ENCODE measurements around the gene LRPAP1. TPM values are rescaled to one million over a fixed set of nuclear protein-coding genes. Genes with fewer than 3 reads are reported as not detected.
A peak's percentile ranks its signal among the peaks of the same experiment; 100 is the strongest.

The LRPAP1 gene
- total RNA-seq, 2 donors from 2014 or later = 82.5 to 93.9 TPM

DNA sequence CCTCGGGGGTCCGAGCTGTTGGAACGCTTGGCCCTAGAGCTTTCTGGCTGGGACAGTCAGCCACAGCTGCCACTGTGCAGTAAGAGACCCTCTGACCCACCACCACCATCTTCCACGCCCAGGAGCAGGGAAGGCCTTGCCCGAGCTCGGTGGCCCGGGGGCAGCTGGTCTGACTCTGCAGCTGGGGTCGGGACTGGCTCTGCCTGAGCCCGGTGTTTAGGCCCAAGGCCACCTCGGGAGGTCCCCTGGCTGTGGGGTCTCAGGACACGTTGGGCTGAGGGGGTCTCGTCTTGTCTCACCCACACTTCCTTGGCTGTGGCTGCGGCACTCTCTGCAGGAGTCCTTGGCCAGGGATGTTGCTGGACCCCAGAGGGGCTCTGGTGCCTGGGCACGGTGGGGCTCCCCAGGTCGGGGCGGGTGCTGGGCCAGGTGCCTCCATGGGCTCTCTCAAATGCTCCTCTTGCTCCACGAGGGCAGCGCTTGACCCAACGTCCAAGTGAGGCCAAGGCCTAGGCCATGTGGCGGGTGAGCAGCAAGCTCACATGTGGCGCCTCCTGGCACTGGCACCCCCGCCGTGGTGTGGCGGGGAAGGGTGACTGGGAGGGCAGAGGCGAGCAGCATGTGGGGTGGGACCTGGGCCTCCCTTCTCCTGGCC, 46.2 kb downstream of the LRPAP1 start:
- H3K36me3 ChIP-seq (replicated peaks in 1 of 2; ENCODE audit: insufficient read depth in 1 of 2, low read depth in 2 of 2) = no peaks in the 10 kb centered on the region
- DNase-seq (no peak), ATAC-seq (no peak)
- no peak overlapping the region for H3K4me3 ChIP-seq
- intact Hi-C loops (cut with DNase I) = no loop called here
- H3K9me3 ChIP-seq = no peaks in the 10 kb centered on the region
- TF ChIP-seq, protein P1, sequence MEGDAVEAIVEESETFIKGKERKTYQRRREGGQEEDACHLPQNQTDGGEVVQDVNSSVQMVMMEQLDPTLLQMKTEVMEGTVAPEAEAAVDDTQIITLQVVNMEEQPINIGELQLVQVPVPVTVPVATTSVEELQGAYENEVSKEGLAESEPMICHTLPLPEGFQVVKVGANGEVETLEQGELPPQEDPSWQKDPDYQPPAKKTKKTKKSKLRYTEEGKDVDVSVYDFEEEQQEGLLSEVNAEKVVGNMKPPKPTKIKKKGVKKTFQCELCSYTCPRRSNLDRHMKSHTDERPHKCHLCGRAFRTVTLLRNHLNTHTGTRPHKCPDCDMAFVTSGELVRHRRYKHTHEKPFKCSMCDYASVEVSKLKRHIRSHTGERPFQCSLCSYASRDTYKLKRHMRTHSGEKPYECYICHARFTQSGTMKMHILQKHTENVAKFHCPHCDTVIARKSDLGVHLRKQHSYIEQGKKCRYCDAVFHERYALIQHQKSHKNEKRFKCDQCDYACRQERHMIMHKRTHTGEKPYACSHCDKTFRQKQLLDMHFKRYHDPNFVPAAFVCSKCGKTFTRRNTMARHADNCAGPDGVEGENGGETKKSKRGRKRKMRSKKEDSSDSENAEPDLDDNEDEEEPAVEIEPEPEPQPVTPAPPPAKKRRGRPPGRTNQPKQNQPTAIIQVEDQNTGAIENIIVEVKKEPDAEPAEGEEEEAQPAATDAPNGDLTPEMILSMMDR (IDR thresholded peaks at IDR 0.05) = no peak
- no peak for TF ChIP-seq POLR2A (IDR thresholded peaks at IDR 0.05)
- no peak overlapping the region for H3K27ac ChIP-seq
- no peaks in the 10 kb centered on the region for H3K27me3 ChIP-seq
- 82 to 89% methylated on average over 10 to 24 of the region's 25 CpGs for WGBS, 2 donors
- H3K4me1 ChIP-seq = peaks cover 14% of the 10 kb centered on the region

- 53 to 66% methylated on average over 15 to 36 of the region's 36 CpGs for WGBS, 2 donors
- Histone ChIP-seq H3K9me3 (no peaks in the 10 kb centered on the region), H3K27me3 (no peaks in the 10 kb centered on the region), H3K4me1 (peaks cover 20% of the 10 kb centered on the region), H3K27ac (no peak overlapping the region), H3K36me3 (replicated peaks in 1 of 2; ENCODE audit: insufficient read depth in 1 of 2, low read depth in 2 of 2) (no peaks in the 10 kb centered on the region), H3K4me3 (no peak overlapping the region)
- DNase-seq (no peak), ATAC-seq (no peak)
- intact Hi-C loops (cut with DNase I) = no loop called here
- TF ChIP-seq POLR2A (IDR thresholded peaks at IDR 0.05) = no peak
- TF ChIP-seq, protein P1 (IDR thresholded peaks at IDR 0.05) = no peak
Observed at GRCh38 chr4:3485011-3485791, 47.0 kb downstream of the LRPAP1 start.

DNA sequence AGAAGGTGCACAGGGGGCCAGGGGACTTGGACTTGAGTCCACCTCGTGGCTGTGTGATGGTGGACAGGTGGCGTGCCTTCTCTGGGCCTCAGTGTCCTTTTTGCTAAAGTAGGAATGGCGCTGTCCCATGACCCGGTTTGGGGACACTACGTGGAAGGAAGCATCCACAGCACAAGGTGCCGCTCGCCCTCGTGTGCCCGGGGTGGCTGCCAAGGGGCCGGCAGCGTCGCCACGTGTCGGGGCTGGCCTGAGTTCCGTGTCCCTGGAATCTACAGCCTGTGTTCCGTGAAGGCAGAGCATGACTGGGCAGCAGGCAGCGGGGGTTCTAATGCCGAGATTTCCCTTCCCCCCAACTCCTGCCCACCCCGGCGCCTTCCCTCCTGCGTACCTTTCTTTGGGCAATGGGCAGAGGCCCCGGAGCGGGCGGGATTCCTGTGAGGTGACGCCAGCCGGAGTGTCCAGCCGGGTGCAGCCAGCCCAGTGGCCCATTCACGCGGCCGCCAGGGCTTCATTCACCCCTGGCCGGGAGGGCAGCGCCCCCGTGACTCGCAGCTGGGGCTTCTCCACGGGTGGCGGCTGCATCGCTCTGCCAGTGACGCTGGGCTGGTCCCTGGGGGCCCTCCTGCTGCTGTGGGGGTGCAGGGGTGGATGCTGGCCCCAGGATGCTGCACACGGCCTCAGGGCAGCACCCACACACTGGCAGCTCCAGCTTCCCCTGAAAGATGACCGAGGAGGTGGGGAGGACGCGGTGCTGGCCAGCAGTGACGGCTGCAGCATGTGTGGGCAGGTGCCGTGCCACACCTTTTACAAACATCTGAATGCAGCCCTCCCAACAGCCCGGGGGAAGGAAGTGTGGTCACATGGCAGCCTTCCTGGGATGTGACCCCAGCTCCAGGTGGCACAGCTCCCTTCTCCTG, 47.9 kb downstream of the LRPAP1 start:
- H3K4me1 ChIP-seq = peaks cover 22% of the 10 kb centered on the region
- intact Hi-C loops (cut with DNase I) = no loop called here
- TF ChIP-seq, protein P1 (IDR thresholded peaks at IDR 0.05) = no peak
- TF ChIP-seq POLR2A (IDR thresholded peaks at IDR 0.05) = peak in 1 of 3 donors; percentile 14
- H3K4me3 ChIP-seq = no peak overlapping the region
- H3K27me3 ChIP-seq = no peaks in the 10 kb centered on the region
- no peaks in the 10 kb centered on the region for H3K36me3 ChIP-seq (replicated peaks in 1 of 2; ENCODE audit: insufficient read depth in 1 of 2, low read depth in 2 of 2)
- 66 to 77% methylated on average over 15 to 43 of the region's 45 CpGs for WGBS, 2 donors
- H3K27ac ChIP-seq = peak overlapping the region in 1 of 4 donors; percentile 16
- H3K9me3 ChIP-seq = no peaks in the 10 kb centered on the region
- DNase-seq = peak in 3 of 4 donors; percentile 25 to 50 (median 39)
- ATAC-seq = peak; percentile 39

DNA sequence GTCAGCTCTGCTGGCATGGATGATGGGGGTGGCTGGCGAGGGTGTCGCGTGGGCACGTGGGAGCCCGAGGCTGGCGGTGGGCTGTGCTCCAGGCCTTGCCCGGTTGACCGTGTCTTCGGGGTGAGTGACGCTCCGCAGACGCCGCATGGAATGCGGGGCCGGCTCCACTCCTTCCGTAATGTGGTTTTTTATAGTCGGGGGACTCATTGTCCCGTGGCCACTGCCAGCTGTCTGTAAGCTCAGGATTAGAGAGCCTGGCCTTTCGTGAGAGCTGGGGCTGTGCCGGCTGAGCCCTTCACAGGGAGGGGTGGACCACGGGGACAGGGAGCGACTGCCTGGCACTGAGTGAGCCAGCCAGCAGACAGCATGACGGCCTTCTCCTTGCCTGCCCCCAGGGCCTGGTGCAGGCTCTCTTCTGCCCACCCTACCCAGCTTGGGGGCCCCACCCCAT, 48.7 kb downstream of the LRPAP1 start:
- no peaks in the 10 kb centered on the region for H3K27me3 ChIP-seq
- WGBS, 2 donors = 64 to 94% methylated on average over 19 to 23 of the region's 23 CpGs
- TF ChIP-seq POLR2A (IDR thresholded peaks at IDR 0.05) = no peak
- TF ChIP-seq, protein P1 (IDR thresholded peaks at IDR 0.05) = no peak
- intact Hi-C loops (cut with DNase I) = loop anchor here (2.0 kb wide), 1 partner anchor 139 kb away; no protein-coding TSS in a partner anchor
- peaks cover 22% of the 10 kb centered on the region for H3K4me1 ChIP-seq
- DNase-seq (no peak), ATAC-seq (no peak)
- H3K9me3 ChIP-seq = no peaks in the 10 kb centered on the region
- no peaks in the 10 kb centered on the region for H3K36me3 ChIP-seq (replicated peaks in 1 of 2; ENCODE audit: insufficient read depth in 1 of 2, low read depth in 2 of 2)
- H3K27ac ChIP-seq = peak overlapping the region in 1 of 4 donors; percentile 16
- H3K4me3 ChIP-seq = no peak overlapping the region

All from body of pancreas (tissue), 4 donors.